HG02642 (cell line): ENCODE measurements around the gene S100A3.
"Not testable (repeated sequence)": the region's sequence is repeated elsewhere in the genome, so short reads cannot be mapped to it uniquely, and the experiment has no call there.

Experiments
- ATAC-seq: cut with Tn5 transposase; IDR thresholded peaks from one replicate; pipeline ENCODE4 v1.9.1; 2021; ENCODE audit warnings: mild to moderate bottlenecking; ENCODE audit not compliant: unreplicated experiment, poor library complexity

Gene S100A3, protein sequence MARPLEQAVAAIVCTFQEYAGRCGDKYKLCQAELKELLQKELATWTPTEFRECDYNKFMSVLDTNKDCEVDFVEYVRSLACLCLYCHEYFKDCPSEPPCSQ

DNA sequence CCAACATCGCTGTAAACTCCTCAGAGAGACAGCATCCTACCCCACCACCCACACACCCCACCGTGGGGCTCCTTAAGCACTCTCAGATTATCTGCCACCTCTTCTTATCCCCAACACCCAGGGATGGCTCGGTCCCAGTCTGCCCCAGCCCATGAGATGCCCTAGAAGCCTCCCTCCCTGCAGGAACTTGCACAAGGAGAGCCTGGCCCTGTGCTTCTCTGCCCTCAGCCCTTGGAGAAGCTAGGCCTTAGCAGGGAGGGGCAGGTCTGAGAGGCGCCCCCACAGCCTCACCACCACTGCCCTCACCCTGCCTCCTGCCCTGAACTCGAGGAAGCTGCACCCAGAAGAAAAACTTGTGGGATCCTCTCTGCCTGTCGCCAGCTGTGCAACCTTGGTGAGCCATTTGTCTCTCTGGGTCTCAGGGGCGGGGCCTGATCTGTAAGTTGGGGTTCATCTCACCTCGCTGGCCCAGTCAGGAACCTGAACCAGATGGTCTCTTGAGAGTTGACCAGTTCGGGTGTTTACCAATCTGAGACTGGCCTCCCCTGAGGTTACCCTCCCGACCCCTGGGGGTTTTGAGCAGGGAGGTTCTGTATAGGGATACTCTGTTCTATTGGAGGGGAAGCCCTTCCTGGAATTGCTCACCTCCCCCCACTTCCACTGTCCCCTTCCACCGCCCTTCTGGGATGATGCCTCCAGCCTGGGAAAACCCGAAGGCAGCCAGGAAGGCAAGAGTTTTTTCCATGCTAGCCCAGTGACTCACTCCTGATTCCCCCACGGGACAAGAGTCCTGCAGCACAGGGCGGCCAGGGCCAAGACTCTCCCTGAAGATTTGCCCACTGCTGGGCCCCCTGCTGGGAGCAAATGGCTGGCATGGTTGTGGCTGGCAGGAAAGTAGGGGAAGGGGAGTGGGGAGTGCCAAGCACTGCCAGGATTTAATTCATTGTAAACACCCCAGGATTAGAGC is at the start of gene S100A3:
Gene S100A3 (minus strand): TSS at position 537 of the 967 bp plus-strand sequence. CDS start 773 bp downstream, outside the sequence.
- ATAC-seq = no peak

DNA sequence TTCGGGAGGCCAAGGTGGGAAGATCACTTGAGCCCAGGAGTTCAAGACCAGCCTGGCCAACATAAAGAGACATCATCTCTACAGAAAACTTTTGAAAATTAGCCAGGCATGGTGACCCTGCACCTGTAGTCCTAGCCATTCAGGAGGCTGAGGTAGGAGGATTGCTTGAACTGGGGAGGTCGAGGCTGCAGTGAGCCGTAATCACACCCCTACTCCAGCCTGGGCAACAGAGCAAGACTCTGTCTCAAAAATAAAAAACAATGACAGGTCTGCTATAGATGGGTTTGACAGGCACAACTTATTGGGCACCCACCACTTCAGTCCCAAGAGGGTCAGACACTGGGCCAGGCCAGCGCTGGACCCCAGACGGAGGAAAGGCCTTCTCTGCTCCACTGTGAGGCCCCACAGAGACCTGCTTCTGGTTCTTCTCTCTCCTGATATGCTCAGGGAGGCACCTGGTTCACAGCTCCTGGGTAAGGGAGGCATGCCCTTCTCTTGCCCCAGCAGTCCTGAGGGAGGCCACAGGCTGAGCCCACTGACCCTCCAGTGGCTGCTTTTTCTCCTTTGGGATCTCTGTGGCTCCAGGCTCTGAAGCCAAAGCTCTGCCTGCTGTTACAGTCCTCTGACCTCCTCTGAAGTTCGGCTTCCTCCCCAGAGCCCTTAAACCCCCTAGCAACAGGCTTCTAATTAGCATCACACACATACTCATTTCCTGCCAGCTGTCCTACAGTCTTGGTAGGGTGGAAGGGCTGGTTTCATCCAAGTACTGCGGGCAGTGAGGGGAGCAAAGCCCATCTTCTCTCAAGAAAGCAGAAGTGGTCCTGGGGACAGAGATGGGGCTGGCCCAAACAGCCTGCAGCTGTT is 49.5 kb upstream of the S100A3 start:
- peak; percentile 98 for ATAC-seq

DNA sequence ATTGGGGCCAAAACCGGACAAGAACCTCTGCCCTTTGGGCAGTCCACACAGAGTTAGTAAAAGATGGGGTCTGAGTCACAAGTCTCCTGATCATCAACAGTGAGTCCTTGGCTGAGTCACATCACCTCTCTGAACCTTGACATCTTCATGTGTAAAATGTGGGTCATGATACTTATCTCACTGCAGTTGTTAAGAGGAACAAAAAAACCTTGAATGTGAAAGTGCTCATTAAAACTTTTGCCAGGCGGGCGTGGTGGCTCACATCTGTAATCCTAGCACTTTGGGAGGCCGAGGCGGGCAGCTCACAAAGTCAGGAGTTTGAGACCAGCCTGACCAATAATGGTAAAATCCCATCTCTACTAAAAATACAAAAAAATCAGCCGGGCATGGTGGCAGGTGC is 48.1 kb upstream of the S100A3 start:
- ATAC-seq = no peak

DNA sequence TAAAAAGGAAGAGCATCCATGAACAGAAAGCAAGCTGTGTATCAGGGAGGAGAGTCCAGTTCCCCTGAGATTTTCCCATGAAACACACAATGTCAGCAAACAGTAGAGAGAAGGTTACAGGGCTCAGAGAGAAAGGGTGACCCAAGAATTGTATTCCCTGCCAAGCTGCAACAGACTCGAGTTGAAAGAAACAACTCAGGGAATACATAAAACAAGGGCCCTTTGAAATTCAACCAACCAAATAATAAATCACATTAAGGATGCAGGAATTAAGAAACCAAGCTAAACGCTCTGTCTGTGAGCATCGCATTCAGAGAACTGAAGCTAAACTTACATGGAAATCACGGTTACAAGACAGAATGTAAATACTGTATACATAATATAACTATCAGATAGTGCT is 43.7 kb upstream of the S100A3 start:
- no peak for ATAC-seq

DNA sequence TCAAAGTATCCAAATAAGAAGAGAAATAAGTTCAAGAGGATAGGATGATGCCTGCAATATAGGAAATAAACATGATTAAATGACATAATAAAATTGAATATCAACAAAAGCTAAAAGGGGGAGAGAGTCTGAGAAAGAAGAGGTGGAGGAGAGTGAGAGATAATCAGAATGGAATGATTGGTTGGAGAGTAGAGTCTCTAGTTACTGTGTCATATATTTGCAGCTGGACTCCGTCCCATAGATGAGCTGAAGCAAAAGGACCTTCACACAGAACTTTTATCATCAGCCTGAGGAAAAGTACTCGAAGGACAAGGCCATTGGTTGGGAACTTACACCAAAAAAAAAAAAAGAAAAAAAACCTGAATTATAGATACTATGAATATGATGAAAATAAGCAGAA is 39.4 kb upstream of the S100A3 start:
- no peak for ATAC-seq

DNA sequence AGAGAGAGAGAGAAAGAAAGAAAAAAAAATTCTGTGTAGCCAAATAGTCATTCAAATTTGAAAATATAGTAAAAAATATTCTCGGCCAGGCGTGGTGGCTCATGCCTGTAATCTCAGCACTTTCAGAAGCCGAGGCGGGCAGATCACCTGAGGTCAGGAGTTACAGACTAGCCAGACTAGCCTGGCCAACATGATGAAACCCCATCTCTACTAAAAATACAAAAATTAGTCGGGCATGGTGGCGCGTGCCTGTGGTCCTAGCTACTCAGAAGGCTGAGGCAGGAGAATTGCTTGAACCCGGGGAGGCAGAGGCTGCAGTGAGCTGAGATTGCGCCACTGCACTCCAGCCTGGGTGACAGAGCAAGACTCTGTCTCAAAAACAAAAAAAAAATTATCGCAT is 39.0 kb upstream of the S100A3 start:
- ATAC-seq = not testable (repeated sequence)

DNA sequence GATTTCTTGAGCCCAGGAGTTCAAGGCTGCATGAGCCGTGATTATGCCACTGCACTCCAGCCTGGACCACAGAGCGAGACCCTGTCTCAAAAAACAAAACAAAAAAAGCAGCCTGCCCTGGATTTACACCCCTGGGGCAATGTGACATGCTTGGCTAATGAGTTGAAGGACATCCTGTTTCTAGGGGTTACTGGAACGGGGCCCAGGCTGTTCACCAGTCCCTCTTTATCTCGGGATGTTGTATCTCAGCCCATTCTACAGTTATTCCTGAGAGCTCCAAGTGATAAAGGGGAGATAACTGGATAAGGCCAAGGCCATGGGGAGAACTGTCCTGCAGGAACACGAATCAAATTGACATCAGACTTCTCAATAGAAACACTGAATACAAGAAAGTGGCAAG is 38.3 kb upstream of the S100A3 start:
- no peak for ATAC-seq

DNA sequence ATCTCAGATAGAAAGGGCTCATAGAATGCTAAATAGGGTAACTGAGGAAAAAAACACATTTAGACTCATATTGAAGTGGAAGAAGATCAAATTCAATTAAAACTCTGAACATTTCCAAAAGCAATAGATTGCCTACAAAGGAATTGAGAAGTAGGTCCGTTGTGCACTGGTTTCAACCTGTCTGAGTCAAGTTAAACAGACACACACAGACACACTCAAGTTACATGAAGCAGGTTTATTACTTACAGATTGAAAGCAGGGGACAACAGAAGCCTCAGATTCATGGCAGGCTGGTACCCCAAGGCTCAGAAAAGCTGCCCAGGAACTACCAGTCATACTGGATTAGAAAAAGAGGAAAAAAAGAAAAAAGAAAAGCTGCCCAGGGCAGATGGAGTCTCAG is 37.3 kb upstream of the S100A3 start:
- no peak for ATAC-seq

DNA sequence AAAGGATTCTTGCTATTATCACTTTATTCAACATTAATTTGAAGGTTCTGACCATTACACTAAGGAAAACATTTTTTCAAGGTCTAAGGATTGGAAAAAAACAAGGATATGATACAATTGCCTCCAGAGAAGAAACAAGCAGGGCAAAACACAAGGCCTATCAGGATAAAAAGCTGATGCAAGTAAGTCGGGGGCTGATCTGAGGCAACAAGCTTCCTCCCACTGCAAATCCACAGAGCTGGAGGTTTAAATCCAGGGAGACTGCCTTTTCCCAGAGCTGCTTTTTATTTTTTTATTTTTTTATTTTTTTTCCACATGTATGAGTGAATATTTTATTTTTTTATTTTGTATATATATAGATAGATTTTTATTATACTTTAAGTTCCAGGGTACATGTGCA is 35.9 kb upstream of the S100A3 start:
- ATAC-seq = no peak

DNA sequence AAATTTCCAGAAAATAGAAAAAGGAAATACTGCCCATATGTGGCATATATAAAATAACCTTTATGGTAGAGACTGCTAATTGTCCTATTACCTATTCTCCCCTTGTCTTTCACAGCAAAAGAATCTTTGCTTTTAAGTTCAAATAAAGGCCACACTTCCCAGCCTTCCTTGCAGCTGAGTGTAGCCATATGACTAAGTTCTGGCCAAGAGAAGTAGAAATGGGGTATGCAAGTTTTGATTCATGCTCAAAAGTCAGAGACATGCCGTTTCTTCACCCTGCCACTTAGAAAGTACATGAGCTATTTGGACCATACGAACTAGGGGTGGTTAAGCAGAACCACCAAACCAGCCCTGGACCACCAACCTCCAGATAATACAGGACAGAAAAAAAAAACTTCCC is 34.9 kb upstream of the S100A3 start:
- no peak for ATAC-seq

DNA sequence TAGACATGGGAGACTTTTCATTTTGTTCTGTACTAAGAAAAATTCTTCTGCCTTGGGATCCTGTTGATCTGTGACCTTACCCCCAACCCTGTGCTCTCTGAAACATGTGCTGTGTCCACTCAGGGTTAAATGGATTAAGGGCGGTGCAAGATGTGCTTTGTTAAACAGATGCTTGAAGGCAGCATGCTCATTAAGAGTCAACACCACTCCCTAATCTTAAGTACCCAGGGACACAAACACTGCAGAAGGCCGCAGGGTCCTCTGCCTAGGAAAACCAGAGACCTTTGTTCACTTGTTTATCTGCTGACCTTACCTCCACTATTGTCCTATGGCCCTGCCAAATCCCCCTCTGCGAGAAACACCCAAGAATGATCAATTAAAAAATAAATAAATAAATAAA is 34.5 kb upstream of the S100A3 start:
- ATAC-seq = not testable (repeated sequence)

DNA sequence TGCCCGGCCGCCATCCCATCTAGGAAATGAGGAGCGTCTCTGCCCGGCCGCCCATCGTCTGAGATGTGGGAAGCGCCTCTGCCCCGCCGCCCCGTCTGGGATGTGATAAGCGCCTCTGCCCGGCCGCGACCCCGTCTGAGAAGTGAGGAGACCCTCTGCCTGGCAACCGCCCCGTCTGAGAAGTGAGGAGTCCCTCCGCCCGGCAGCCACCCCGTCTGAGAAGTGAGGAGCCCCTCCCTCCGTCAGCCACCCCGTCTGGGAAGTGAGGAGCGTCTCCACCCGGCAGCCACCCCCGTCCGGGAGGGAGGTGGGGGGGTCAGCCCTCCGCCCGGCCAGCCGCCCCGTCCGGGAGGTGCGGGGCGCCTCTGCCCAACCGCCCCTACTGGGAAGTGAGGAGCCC is 33.8 kb upstream of the S100A3 start:
- ATAC-seq = not testable (repeated sequence)

DNA sequence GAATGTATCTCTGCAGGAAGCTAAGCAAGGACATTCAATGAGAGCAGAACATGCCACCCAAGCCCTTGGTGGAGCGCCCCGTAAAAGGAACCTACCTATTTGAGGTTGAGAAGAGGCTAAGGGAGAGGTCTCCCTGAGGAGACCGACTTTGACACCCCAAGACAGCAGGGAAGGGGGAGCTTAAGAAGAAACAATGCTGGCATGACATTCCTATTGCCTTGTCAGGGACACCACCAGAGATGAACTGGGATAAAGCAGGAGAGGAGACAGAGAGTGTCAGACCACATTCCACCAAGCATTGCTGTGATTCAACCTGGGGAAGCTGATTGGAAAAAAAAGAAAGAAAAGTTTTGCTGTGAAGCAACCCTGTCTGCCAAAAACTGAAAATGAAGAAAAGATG is 29.9 kb upstream of the S100A3 start:
- ATAC-seq = no peak

DNA sequence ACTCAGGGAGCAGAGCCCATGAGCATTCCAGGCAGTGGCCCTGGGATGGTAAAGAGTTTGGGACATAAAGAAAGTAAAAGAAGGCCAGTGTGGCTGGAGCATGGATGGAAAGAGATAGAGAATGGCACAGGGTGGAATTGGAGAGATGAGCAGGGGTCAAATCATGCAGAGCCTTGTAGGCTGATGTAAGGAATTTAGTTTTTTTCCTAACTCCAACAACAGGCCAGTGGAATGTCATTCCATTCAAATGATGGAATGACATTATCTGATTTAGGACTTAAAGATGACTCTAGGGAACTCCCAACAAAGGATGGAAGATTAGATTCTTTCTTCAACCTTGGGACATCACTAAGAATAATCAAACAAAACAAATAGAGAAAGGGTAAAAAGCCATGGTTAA is 29.4 kb upstream of the S100A3 start:
- ATAC-seq = no peak

DNA sequence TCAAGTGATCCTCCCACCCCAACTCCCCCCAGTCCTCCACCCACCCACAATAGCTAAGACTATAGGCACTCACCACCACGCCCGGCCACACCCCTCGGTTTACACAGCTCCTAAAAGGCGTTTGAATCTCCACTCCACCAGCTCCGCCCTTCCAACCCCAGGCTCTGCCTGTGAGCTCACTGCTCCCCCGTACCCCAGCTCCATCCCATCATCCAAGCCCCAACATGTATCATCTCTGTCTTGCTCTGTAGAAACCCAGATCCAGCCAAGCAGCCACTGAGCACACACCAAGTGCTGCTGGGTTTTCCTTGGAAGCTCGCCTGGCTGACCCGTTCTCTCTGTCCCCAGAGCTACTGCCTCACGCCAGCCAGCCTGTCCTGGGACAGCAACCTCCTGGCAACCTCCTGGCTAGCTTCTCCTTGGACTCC is 28.6 kb upstream of the S100A3 start:
- no peak for ATAC-seq

DNA sequence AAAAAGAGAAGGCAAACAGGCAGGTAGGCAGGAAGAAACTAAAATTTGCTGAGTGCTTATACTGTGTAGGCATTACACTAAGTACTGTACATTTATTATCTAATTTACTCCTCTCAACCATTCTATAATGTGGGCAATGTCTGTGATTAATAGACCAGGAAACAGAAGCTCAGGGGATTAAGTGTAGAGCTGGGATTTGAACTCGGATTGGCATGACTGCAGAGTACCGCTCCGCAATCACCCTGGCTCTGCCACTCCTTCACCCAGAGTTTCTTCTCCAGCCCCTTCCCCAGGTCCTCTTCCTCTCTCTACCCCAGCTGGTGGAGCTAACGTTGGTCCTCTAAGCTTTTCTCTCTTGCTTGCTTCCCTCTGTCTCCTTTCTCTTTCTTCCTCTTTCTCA is 28.1 kb upstream of the S100A3 start:
- ATAC-seq = no peak

DNA sequence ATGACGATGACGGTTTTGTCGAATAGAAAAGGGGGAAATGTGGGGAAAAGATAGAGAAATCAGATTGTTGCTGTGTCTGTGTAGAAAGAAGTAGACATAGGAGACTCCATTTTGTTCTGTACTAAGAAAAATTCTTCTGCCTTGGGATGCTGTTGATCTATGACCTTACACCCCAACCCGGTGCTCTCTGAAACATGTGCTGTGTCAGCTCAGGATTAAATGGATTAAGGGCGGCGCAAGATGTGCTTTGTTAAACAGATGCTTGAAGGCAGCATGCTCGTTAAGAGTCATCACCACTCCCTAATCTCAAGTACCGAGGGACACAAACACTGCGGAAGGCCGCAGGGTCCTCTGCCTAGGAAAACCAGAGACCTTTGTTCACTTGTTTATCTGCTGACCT is 26.4 kb upstream of the S100A3 start:
- ATAC-seq = not testable (repeated sequence)

DNA sequence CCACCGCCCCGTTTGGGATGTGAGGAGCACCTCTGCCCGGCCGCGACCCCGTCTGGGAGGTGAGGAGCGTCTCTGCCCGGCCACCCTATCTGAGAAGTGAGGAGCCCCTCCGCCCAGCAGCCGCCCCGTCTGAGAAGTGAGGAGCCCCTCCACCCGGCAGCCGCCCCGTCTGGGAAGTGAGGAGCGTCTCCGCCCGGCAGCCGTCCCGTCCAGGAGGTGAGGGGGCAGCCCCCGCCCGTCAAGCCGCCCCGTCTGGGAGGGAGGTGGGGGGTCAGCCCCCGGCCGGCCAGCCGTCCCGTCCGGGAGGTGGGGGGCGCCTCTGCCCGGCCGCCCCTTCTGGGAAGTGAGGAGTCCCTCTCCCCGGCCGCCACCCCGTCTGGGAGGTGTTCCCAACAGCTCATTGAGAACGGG is 26.0 kb upstream of the S100A3 start:
- ATAC-seq = not testable (repeated sequence)

DNA sequence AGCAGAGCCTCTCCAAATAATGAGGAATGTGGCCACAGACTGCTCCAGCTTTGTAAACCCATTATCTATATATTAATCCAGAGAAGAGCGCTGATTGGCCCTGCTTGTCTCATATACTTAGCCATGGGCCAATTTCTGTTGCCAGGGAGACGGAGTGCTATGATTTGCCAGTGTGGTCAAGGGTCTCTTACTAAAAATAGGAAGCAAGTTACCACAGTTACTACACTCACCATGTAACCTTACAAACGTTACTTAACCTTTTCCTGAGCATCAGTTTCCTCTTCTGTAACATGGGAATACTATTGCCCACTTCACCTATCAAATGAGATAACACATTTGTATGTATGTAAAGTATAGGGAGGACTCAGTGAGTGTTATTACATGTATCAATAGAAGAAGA is 24.3 kb upstream of the S100A3 start:
- ATAC-seq = no peak

DNA sequence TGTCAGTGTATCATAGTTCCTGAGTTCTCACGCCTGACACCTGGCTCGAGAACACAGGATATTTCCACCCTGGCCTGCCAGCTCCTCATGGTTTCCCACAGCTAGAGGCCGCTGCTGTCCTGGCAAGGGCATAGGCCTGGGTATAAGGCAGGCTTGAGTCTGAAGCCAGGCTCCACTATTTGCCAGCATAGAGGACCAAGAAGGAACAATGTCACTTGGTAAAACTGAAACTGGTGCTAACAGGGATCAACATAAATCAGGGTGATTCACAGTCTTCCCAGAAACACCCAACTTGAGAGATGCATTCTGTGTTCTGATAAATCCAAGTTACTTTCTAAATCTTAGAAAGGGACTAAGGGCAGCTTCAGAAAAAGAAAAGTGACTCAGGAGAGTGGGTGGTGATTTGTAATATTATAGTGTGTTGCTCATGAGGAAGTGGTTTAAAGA is 23.5 kb upstream of the S100A3 start:
- ATAC-seq = peak; percentile 70

DNA sequence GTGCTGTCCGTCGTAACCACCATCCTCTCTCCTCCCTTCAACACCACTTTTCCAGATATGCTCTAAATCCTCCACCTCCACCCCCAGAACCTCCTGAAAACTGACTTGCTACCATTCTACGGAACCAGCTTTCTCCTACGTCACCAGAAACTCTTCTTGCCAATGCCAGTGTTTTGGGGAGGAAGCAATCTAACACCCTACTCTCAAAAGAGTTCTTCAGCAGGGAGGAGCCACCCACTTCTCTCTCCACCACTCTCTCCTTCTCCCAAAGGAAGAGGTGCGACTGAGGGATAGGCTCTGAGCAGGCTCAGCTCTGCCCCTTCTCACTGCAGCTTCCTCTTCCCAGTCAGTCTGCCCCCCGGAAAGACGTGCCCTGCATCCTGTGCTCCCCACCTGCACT is 22.6 kb upstream of the S100A3 start:
- ATAC-seq = no peak
